Osteoblast (primary cell): ENCODE results near the gene POU6F2. TPM values are rescaled to one million over a fixed set of nuclear protein-coding genes. Genes with fewer than 3 reads are reported as not detected.

ENCODE experiments used
- DNase-seq: peaks from one replicate; pipeline ENCODE4 v3.0.0; 2011; ENCODE audit warnings: low spot score, mixed read lengths; ENCODE audit not compliant: insufficient read length; ENCODE audit errors: missing footprints
- H2AFZ ChIP-seq: 2 replicates; pipeline ENCODE4 v1.6.0; 2011; ENCODE audit warnings: mild to moderate bottlenecking, low read length
- H3K27ac ChIP-seq: 2 replicates; pipeline ENCODE4 v1.5.1; 2011; ENCODE audit warnings: mild to moderate bottlenecking, low read depth, low read length, moderate library complexity
- H3K27me3 ChIP-seq: 2 replicates; pipeline ENCODE4 v1.6.0; 2012; ENCODE audit warnings: mild to moderate bottlenecking, control low read depth, inconsistent platforms, low read length, moderate library complexity; ENCODE audit not compliant: insufficient read depth
- H3K36me3 ChIP-seq: 2 replicates; pipeline ENCODE4 v1.5.1; 2011; ENCODE audit warnings: mild to moderate bottlenecking, low read length, control low read depth, moderate library complexity; ENCODE audit not compliant: insufficient read depth
- H3K4me1 ChIP-seq: 2 replicates; pipeline ENCODE4 v1.5.1; 2011; ENCODE audit warnings: mild to moderate bottlenecking, low read length, control low read depth, moderate library complexity; ENCODE audit not compliant: insufficient read depth
- H3K4me2 ChIP-seq: 2 replicates; pipeline ENCODE4 v1.6.0; 2011; ENCODE audit warnings: mild to moderate bottlenecking, low read length; ENCODE audit not compliant: insufficient read depth
- H3K4me3 ChIP-seq: fragments of 200-600 bp; sonication (generic); 3 replicates; pipeline ENCODE4 v1.5.1; 2012; ENCODE audit warnings: mild to moderate bottlenecking, low read length, inconsistent platforms; ENCODE audit not compliant: insufficient read depth
- H3K79me2 ChIP-seq: 2 replicates; pipeline ENCODE4 v1.6.0; 2012; ENCODE audit warnings: mild to moderate bottlenecking, low read length, control low read depth, inconsistent platforms; ENCODE audit not compliant: insufficient read depth
- H3K9me3 ChIP-seq: 2 replicates; pipeline ENCODE4 v1.5.1; 2011; ENCODE audit warnings: low read depth, low read length, control low read depth
- H4K20me1 ChIP-seq: 2 replicates; pipeline ENCODE4 v1.6.0; 2012; ENCODE audit warnings: mild to moderate bottlenecking, low read length, control low read depth; ENCODE audit not compliant: insufficient read depth
- total RNA-seq: library from RNA; depleted of rRNA; stranded (reverse); fragments of >200 nt; gene quantifications from 2 replicates; pipeline ENCODE4 v1.2.3, GENCODE V29; 2012
- TF ChIP-seq, protein P1 (sequence below): IDR thresholded peaks from 2 replicates; pipeline ENCODE4 v1.5.1; 2011; ENCODE audit warnings: mild to moderate bottlenecking, low read depth, low read length, moderate library complexity; ENCODE audit errors: extremely low read depth

Gene POU6F2
- total RNA-seq, 1 donor: not detected

DNA sequence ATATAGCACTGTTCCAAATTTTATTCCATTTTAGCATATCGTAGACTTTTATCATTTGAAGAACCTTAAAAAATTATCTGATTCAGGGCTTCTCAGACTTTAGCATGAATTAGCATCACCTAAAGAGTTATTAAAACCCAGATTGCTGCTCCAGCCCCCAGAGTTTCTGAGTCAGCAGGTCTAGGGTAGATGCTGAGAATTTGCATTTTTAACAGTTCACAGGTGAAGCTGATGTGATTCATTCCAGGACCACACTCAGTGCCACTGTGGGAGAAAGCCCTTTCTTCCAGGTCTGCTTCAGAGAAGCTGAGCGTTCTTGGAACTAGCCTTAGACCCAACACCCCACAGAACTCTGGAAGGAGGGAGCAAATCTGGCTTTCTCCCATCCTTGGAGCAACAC is 414.4 kb downstream of the POU6F2 start:
- Histone ChIP-seq H4K20me1 (no peaks in the 10 kb centered on the region), H3K4me3 (no peak overlapping the region), H3K36me3 (no peaks in the 10 kb centered on the region), H3K27me3 (no peaks in the 10 kb centered on the region), H3K4me1 (no peaks in the 10 kb centered on the region), H3K27ac (no peak overlapping the region), H3K79me2 (no peaks in the 10 kb centered on the region), H3K4me2 (no peak overlapping the region), H2AFZ (no peak overlapping the region), H3K9me3 (no peaks in the 10 kb centered on the region)
- DNase-seq: no peak
- TF ChIP-seq, protein P1, sequence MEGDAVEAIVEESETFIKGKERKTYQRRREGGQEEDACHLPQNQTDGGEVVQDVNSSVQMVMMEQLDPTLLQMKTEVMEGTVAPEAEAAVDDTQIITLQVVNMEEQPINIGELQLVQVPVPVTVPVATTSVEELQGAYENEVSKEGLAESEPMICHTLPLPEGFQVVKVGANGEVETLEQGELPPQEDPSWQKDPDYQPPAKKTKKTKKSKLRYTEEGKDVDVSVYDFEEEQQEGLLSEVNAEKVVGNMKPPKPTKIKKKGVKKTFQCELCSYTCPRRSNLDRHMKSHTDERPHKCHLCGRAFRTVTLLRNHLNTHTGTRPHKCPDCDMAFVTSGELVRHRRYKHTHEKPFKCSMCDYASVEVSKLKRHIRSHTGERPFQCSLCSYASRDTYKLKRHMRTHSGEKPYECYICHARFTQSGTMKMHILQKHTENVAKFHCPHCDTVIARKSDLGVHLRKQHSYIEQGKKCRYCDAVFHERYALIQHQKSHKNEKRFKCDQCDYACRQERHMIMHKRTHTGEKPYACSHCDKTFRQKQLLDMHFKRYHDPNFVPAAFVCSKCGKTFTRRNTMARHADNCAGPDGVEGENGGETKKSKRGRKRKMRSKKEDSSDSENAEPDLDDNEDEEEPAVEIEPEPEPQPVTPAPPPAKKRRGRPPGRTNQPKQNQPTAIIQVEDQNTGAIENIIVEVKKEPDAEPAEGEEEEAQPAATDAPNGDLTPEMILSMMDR: no peak

DNA sequence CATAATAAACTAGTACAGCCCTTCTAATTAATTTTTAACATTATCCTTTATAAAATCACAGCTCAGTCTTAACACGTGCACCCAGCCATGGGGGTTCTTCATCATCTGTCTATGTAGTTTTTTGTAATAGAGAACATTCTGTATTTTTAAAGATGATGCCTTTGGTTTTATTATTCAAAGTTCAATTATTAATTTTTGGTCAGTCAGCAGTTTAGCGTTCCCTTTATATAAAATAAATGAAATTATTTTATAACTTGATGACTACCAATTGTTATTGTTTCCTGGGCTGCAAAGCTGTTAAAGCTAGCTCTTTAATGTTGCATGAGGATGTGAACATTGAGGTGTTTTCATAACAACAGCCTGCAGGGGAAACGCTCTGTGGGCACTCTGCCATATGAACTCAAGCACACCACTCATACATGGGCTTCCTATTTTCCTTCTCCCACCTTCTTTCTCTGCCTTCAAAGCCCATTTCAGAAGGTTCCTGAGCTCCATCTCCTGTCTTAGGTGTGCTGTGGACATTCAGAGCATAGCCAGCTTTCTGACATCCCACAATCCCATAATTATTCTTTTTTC is 416.5 kb downstream of the POU6F2 start:
- H3K27me3 ChIP-seq: no peaks in the 10 kb centered on the region
- TF ChIP-seq, protein P1: no peak
- no peaks in the 10 kb centered on the region for H4K20me1 ChIP-seq

DNA sequence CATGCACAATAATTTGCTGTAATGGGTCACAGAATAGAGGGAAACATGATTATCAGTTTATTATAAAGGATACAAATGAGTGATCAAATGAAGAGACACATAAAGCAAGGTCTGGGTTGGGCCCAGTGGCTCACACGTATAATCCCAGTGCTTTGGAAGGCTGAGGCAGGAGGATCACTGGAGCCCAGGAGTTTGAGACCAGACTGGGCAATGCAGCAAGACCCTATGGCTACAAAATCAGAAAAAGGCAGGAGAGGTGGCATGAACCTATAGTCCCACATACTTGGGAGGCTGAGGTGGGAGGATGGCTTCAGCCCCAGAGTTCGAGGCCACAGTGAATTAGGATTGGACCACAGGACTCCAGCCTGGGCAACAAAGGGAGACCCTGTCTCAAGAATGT is 421.7 kb downstream of the POU6F2 start:
- H3K27ac ChIP-seq: no peak overlapping the region
- H3K79me2 ChIP-seq: no peaks in the 10 kb centered on the region

More for the DNA sequence above, 416.5 kb downstream of the POU6F2 start:
- Histone ChIP-seq H3K9me3 (no peaks in the 10 kb centered on the region), H2AFZ (no peak overlapping the region), H3K4me3 (no peak overlapping the region), H3K79me2 (no peaks in the 10 kb centered on the region), H3K27ac (no peak overlapping the region), H3K4me2 (no peak overlapping the region), H3K36me3 (no peaks in the 10 kb centered on the region), H3K4me1 (no peaks in the 10 kb centered on the region)
- DNase-seq: no peak

DNA sequence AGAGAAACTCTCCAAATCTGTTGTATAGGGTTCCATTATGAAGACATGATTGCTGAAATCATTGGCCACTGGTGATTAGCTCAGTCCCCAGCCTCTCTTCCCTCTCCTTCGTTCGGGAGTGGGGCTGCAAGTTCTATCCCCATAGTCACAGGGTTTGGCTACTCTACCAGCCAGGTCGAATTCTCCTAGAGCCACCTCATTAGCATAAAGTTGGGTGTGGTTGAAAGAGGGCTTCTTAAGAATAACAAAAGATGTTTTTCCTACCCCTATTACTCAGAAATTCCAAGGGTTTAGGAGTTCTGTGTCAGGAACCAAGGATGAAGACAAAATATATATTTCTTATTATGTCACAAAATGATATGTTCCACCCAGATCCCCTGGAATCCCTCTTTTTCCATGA is 422.3 kb downstream of the POU6F2 start:
- no peak overlapping the region for H3K27ac ChIP-seq

More for the DNA sequence above, 421.7 kb downstream of the POU6F2 start:
- no peak for DNase-seq
- no peak overlapping the region for H2AFZ ChIP-seq
- no peaks in the 10 kb centered on the region for H3K9me3 ChIP-seq
- TF ChIP-seq, protein P1: no peak
- H3K36me3 ChIP-seq: no peaks in the 10 kb centered on the region
- H4K20me1 ChIP-seq: no peaks in the 10 kb centered on the region
- H3K4me1 ChIP-seq: no peaks in the 10 kb centered on the region
- no peak overlapping the region for H3K4me2 ChIP-seq
- no peaks in the 10 kb centered on the region for H3K27me3 ChIP-seq
- no peak overlapping the region for H3K4me3 ChIP-seq

More for the DNA sequence above, 422.3 kb downstream of the POU6F2 start:
- H3K4me2 ChIP-seq: no peak overlapping the region
- TF ChIP-seq, protein P1: no peak
- DNase-seq: no peak
- H2AFZ ChIP-seq: no peak overlapping the region
- no peaks in the 10 kb centered on the region for H3K36me3 ChIP-seq
- H3K4me3 ChIP-seq: no peak overlapping the region
- no peaks in the 10 kb centered on the region for H3K27me3 ChIP-seq
- H3K79me2 ChIP-seq: no peaks in the 10 kb centered on the region
- H3K4me1 ChIP-seq: no peaks in the 10 kb centered on the region
- no peaks in the 10 kb centered on the region for H3K9me3 ChIP-seq
- H4K20me1 ChIP-seq: no peaks in the 10 kb centered on the region
